Pancreas (tissue), 10 donors: ENCODE data around the gene TMEM38A. TPM values are rescaled to one million over a fixed set of nuclear protein-coding genes. Genes with fewer than 3 reads are reported as not detected.

Source experiments
- ATAC-seq, 4 donors: fragments of 200-7000 bp; cut with Tn5 transposase; one replicate each; pipeline versions ENCODE4 v1.8.0 to v1.9.1; 2020; ENCODE audit warnings: mild to moderate bottlenecking in 4 of 4, moderate library complexity in 4 of 4
- DNase-seq, 6 donors: peaks; one replicate each; pipeline ENCODE4 v3.0.0-alpha.2; 2020
- FAIRE-seq: peaks from 2 replicates; lab custom pipeline; 2012; peaks lifted over from hg19 to GRCh38; lab: Jason Lieb, UNC
- H3K27ac ChIP-seq, 4 donors: fragments of 200-600 bp; sonication (generic); 1 replicate in 3 of 4; 2 replicates in 1 of 4; pipeline versions ENCODE4 v1.5.0 to v1.8.0; 2020
- H3K27me3 ChIP-seq, 4 donors: fragments of 200-600 bp; one replicate each; pipeline ENCODE4 v1.8.0; 2021
- H3K36me3 ChIP-seq, 3 donors: fragments of 200-600 bp; sonication (generic) in 1 of 3; one replicate each; pipeline versions ENCODE4 v1.5.0 to v1.8.0; 2020 to 2021
- H3K4me1 ChIP-seq, 3 donors: fragments of 200-600 bp; one replicate each; pipeline ENCODE4 v1.8.0; 2021
- H3K4me3 ChIP-seq, 4 donors: fragments of 200-600 bp; sonication (generic) in 2 of 4; one replicate each; pipeline versions ENCODE4 v1.5.0 to v1.8.0; 2020 to 2021
- H3K9me3 ChIP-seq, 4 donors: fragments of 200-600 bp; one replicate each; pipeline ENCODE4 v1.8.0; 2021
- CTCF ChIP-seq, 4 donors: fragments of 200-600 bp; sonication (generic) in 3 of 4; IDR thresholded peaks; one replicate each; pipeline versions ENCODE4 v1.5.0 to v1.8.0; 2021; ENCODE audit warnings: antibody characterized with exemption in 4 of 4
- WGBS, 2 donors: extraction: QIAGEN DNeasy Blood & Tissue Kit; methylation state at CpG; one replicate each; pipeline ENCODE4 v1.1.7; 2013; 5-methylcytosine and 5-hydroxymethylcytosine counted together
- intact Hi-C, 3 donors: fragments of 100-400 bp; cut with DNase I; formaldehyde crosslinking; loops; one replicate each; pipeline versions ENCODE4 v1.11.1 to v1.14.2; 2022
- polyA plus RNA-seq, 2 donors: library from polyadenylated mRNA; stranded (reverse); fragments of 200-250 nt; gene quantifications; one replicate each; pipeline ENCODE4 v1.2.3, GENCODE V29; 2013
- total RNA-seq, 6 donors: library from RNA; stranded (reverse); fragmentation: NEBNext Ultra II Directional in 4 of 6; extraction: Animal tissue kit (Norgen Biotek cat#: 25700) in 4 of 6; gene quantifications; one replicate each; pipeline versions ENCODE4 v1.2.1 to v1.2.4, GENCODE V29; 2021 to 2023
- donor health status: healthy with polysubstance abuse.
- donor health status: DM: no; HTN: no; CAD: no; lungs with moderate emphysema.
- donor health status: DM: no; HTN: no; CAD: no.
- donor health status: control.
- donor health status: control.
- donor health status: Bipolar disorder and iron deficiency.
- donor health status: DM: yes; HTN: yes; CAD: no.
- donor health status: DM: no; HTN: no; CAD: no.
- donor health status: DM: no; HTN: no; CAD: no.
- donor health status: DM: yes; HTN: yes; CAD: no.

TMEM38A gene
- total and polyA plus RNA-seq, 8 donors, result 1.2 to 4.0 (median 2.0) TPM

DNA sequence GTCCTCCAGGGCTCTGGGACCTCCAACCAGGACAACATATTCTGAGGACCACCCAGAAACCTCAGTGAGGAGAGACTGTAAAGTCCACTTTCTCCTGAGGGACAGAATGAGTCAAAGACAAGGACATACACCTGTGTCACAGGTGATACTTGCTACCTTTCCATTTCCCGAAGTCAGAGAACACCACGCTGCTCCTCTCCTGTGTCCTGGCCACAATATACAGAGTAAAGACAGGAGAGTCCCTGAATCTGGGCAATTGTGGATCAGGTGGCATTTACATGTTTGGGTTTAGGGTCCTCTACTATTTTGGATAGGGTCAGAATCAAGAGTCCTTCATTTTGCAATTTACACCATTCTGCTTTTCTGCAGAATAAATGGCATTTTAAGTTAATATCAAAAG is 37.9 kb upstream of the TMEM38A start:
- H3K4me3 ChIP-seq, result no peak overlapping the region
- H3K36me3 ChIP-seq, result no peaks in the 10 kb centered on the region
- no peak for TF ChIP-seq CTCF (IDR thresholded peaks at IDR 0.05)
- 76 to 77% methylated on average over 2 of the region's 2 CpGs for WGBS, 2 donors
- H3K4me1 ChIP-seq, result peaks cover 8 to 38% (median 27%) of the 10 kb centered on the region in 3 donors
- ATAC-seq (no peak), DNase-seq (no peak), FAIRE-seq (no peak)
- no peaks in the 10 kb centered on the region for H3K27me3 ChIP-seq
- intact Hi-C loops, result loop anchor here in 2 of 3 donors (10.0 kb wide), 1 partner anchor 48 kb away; the partner anchor contains the start of gene SLC35E1 (in 2 of the 2)
- H3K9me3 ChIP-seq, result no peaks in the 10 kb centered on the region
- no peak overlapping the region for H3K27ac ChIP-seq

GRCh38 chr19:16623576-16623975 is 37.4 kb upstream of the TMEM38A start:
- TF ChIP-seq CTCF (IDR thresholded peaks at IDR 0.05), result no peak
- no peak overlapping the region for H3K27ac ChIP-seq
- no peak for ATAC-seq
- WGBS, 2 donors, result 79 to 82% methylated on average over 6 of the region's 6 CpGs
- no peak for DNase-seq
- FAIRE-seq, result no peak
- H3K9me3 ChIP-seq, result no peaks in the 10 kb centered on the region
- intact Hi-C loops, result loop anchor here in 2 of 3 donors (10.0 kb wide), 1 partner anchor 49 kb away; the partner anchor contains the start of gene SLC35E1 (in 2 of the 2)
- no peaks in the 10 kb centered on the region for H3K36me3 ChIP-seq
- H3K4me3 ChIP-seq, result no peak overlapping the region
- peaks cover 8 to 38% (median 27%) of the 10 kb centered on the region in 3 donors for H3K4me1 ChIP-seq
- H3K27me3 ChIP-seq, result no peaks in the 10 kb centered on the region

- ATAC-seq (no peak), FAIRE-seq (no peak), DNase-seq (no peak)
- H3K27me3 ChIP-seq, result no peaks in the 10 kb centered on the region
- peaks cover 11 to 40% (median 30%) of the 10 kb centered on the region in 3 donors for H3K4me1 ChIP-seq
- H3K4me3 ChIP-seq, result no peak overlapping the region
- H3K36me3 ChIP-seq, result no peaks in the 10 kb centered on the region
- TF ChIP-seq CTCF (IDR thresholded peaks at IDR 0.05), result no peak
- no peaks in the 10 kb centered on the region for H3K9me3 ChIP-seq
- no peak overlapping the region for H3K27ac ChIP-seq
- 32 to 36% methylated on average over 10 of the region's 10 CpGs for WGBS, 2 donors
- intact Hi-C loops, result loop anchor here in 2 of 3 donors (10.0 kb wide), 1 partner anchor 49 kb away; the partner anchor contains the start of gene SLC35E1 (in 2 of the 2)
Observed at GRCh38 chr19:16624236-16624635, 36.7 kb upstream of the TMEM38A start.

GRCh38 chr19:16625163-16625958 is 35.6 kb upstream of the TMEM38A start:
- DNase-seq, result no peak
- no peak for ATAC-seq
- Histone ChIP-seq H3K4me1 (peaks cover 16 to 36% (median 31%) of the 10 kb centered on the region in 3 donors), H3K4me3 (no peak overlapping the region), H3K9me3 (no peaks in the 10 kb centered on the region), H3K36me3 (no peaks in the 10 kb centered on the region), H3K27ac (no peak overlapping the region), H3K27me3 (no peaks in the 10 kb centered on the region)
- no peak for FAIRE-seq
- intact Hi-C loops, result loop anchor here in 2 of 3 donors (10.0 kb wide), 1 partner anchor 51 kb away; the partner anchor contains the start of gene SLC35E1 (in 2 of the 2)
- TF ChIP-seq CTCF (IDR thresholded peaks at IDR 0.05), result no peak
- 34 to 37% methylated on average over 16 of the region's 16 CpGs for WGBS, 2 donors
